ENCODE results near the gene KLK6. TPM values are rescaled to one million over a fixed set of nuclear protein-coding genes. Genes with fewer than 3 reads are reported as not detected.

The KLK6 gene
- total and polyA plus RNA-seq, 8 donors: 0.15 to 0.47 (median 0.29) TPM; not detected in 2

DNA sequence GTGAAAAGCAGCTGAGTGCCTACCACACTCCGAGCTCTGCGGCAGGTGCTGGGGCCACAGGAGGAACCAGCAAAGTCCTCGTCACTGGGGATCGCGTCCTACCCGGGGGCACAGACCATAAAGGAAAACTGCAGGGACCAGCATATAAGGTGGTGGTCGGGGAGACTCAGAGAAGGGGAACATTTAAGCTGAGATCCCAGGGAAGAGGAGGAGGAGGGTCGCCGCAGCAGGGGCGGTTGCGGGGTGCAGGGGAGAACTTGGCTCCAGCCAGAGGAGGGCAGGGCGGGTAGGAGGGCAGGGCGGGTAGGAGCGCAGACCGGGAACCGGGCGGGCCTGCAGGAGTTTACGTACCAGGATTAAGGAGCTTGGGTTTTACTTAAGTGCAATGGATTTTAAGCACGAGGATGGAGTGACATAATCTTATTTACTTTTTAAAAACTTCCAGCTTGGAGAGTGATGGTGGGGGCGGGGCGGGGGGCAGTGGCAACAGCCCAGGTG, 57.2 kb downstream of the KLK6 start:
- intact Hi-C loops (cut with DNase I): no loop called here
- no peak for DNase-seq
- Histone ChIP-seq H3K27ac (no peak overlapping the region), H3K4me3 (no peak overlapping the region), H3K4me1 (no peaks in the 10 kb centered on the region), H3K9me3 (no peaks in the 10 kb centered on the region), H3K27me3 (peaks cover 31 to 91% of the 10 kb centered on the region in 2 donors), H3K36me3 (no peaks in the 10 kb centered on the region)
- no peak for ATAC-seq
- TF ChIP-seq, protein P1, sequence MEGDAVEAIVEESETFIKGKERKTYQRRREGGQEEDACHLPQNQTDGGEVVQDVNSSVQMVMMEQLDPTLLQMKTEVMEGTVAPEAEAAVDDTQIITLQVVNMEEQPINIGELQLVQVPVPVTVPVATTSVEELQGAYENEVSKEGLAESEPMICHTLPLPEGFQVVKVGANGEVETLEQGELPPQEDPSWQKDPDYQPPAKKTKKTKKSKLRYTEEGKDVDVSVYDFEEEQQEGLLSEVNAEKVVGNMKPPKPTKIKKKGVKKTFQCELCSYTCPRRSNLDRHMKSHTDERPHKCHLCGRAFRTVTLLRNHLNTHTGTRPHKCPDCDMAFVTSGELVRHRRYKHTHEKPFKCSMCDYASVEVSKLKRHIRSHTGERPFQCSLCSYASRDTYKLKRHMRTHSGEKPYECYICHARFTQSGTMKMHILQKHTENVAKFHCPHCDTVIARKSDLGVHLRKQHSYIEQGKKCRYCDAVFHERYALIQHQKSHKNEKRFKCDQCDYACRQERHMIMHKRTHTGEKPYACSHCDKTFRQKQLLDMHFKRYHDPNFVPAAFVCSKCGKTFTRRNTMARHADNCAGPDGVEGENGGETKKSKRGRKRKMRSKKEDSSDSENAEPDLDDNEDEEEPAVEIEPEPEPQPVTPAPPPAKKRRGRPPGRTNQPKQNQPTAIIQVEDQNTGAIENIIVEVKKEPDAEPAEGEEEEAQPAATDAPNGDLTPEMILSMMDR (IDR thresholded peaks at IDR 0.05): no peak

DNA sequence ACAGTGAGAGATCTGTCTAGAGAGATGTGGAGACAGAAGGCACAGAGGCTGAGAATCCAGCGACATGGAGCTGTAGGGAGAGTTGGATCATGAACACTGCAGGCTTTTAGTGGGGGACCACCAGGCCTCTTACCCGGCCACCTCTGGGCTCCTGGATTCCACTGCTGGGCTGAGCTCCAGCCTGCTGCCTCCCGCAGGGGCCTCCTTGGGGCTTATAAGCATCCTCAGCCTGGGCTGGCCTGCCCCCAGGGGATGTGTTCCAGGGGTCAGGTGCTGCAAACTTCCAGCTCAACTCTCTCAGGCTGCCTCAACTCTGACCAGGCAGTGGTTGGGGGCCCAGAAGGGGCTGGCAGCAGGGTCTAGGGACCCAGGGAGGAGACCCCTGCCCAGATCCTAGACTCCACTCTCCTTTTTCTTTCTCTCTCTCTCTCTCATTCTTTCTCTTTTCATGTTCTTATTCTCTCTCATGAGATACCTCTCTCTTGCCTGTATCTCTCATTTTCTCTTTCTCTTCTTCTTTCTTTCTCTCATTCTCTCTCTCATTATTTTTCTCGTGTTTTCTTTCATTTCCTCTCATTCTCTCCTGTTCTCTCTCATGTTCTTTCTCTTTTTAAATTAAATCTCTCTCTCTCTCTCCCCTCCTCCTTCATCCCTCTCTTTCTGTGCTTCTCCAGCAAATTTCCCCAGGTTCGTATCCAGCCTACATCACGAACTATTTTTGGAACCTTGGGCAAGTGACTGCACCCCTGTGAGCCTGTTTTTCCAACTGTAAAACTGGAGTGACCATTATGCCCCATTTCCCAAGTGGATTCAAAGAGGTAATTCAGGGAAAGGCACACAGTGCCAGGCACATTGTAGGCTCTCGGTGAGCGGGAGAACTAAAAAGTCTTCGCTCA, 57.9 kb downstream of the KLK6 start, which contains the start of gene KLK4:
Gene KLK4 (minus strand): TSS at position 190 of the 896 bp plus-strand sequence. CDS start 657 bp downstream, outside the sequence.
- peaks cover 31 to 90% of the 10 kb centered on the region in 2 donors for H3K27me3 ChIP-seq
- DNase-seq (no peak), ATAC-seq (no peak)
- H3K9me3 ChIP-seq: no peaks in the 10 kb centered on the region
- H3K4me1 ChIP-seq: no peaks in the 10 kb centered on the region
- no peak within 1 kb of the TSS for H3K27ac ChIP-seq
- H3K36me3 ChIP-seq: no peaks in the 10 kb centered on the region
- intact Hi-C loops (cut with DNase I): no loop called here
- no peak within 1 kb of the TSS for H3K4me3 ChIP-seq
- TF ChIP-seq, protein P1 (IDR thresholded peaks at IDR 0.05): no peak

DNA sequence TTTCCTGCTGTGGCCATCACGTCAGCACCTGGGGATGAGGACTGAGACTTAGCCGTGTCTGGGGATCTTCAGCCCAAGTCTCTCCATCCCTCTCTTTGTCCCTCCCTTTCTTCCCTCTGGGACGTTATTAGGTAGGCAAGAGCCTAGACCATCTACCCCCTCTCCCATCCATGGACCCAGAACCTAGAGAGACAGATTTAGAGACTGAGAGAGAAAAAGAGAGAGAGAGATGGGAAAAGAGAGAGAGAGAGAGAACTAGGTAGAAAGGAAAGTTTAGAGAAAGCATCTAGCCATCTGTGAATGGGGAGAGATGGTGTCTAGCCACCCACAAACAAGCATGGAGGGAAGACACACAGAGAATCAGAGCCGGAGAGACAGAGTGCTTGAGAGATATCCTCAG, 58.7 kb downstream of the KLK6 start:
- intact Hi-C loops (cut with DNase I): no loop called here
- TF ChIP-seq, protein P1 (IDR thresholded peaks at IDR 0.05): no peak
- no peak for ATAC-seq

DNA sequence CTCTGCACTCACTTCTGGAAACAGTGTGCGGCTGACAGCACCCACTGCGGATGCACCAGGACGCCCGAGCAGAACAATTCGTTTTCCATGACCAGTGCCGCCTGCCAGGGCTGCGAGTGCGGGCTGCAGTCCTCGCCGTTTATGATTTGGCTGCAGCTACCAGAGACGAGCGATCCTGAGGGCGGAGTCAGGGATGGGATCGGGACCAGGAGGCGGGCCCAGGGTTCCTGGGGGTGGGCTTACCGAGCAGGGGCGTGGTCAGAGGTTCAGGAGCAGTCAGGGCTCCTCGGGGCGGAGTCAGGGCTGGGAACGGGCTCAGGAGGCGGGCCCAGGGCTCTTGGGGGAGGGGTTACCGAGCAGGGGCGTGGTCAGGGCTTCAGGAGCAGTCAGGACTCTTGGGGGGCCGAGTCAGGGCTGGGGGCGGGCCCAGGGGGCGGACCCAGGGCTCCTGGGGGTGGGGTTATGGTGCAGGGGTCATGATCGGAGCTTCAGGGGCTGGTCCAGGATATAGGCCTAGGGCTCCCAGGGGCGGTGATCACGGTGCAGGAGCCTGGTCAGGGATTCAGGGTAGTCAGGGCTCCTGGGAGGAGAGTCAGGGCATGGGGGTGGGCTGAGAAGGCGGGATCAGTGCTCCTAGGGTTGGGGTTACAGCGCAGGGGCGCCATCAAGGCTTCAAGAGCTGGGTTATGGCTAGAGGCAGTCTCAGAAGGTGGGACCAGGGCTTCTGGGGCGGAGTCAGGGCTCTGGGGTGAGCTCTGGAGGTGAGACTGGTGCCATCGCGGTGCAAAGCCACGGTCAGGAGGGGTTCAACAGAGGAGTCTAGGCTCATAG, 59.9 kb downstream of the KLK6 start:
- Histone ChIP-seq H3K9me3 (no peaks in the 10 kb centered on the region), H3K4me1 (no peaks in the 10 kb centered on the region), H3K27me3 (peaks cover 31 to 86% of the 10 kb centered on the region in 2 donors), H3K27ac (no peak overlapping the region), H3K4me3 (no peak overlapping the region), H3K36me3 (no peaks in the 10 kb centered on the region)
- no peak for DNase-seq
- intact Hi-C loops (cut with DNase I): no loop called here
- TF ChIP-seq, protein P1 (IDR thresholded peaks at IDR 0.05): no peak
- ATAC-seq: peak; percentile 45

More for the DNA sequence above, 58.7 kb downstream of the KLK6 start:
- Histone ChIP-seq H3K4me3 (no peak overlapping the region), H3K27me3 (peaks cover 31 to 89% of the 10 kb centered on the region in 2 donors), H3K36me3 (no peaks in the 10 kb centered on the region), H3K9me3 (no peaks in the 10 kb centered on the region), H3K4me1 (no peaks in the 10 kb centered on the region), H3K27ac (no peak overlapping the region)
- DNase-seq: no peak

Other genes starting within 250 kb of the KLK6 start
- gene SHANK1, start 249.8 kb downstream of the KLK6 start, total RNA-seq: 1 to 10 TPM in 1 of 2 donors, under 1 TPM in 1; 0.21 to 1.4 TPM
- gene SHANK1, start 249.8 kb downstream of the KLK6 start, polyA plus RNA-seq (ENCODE audit: insufficient read length in 6 of 6): 1 to 10 TPM; 4.2 to 7.5 (median 5.6) TPM
- gene CLEC11A, start 246.2 kb downstream of the KLK6 start, total RNA-seq: 10 to 100 TPM; 13.7 to 49.1 TPM
- 10 to 100 TPM; 37.7 to 44.7 (median 40.3) TPM for gene CLEC11A, start 246.2 kb downstream of the KLK6 start, polyA plus RNA-seq (ENCODE audit: insufficient read length in 6 of 6)
- gene GPR32, start 199.1 kb downstream of the KLK6 start, total RNA-seq: not detected
- gene GPR32, start 199.1 kb downstream of the KLK6 start, polyA plus RNA-seq (ENCODE audit: insufficient read length in 6 of 6): not detected
- not detected for gene ACP4, start 179.2 kb downstream of the KLK6 start, total RNA-seq
- gene ACP4, start 179.2 kb downstream of the KLK6 start, polyA plus RNA-seq (ENCODE audit: insufficient read length in 6 of 6): under 1 TPM in 4 of 6 donors, not detected in 2; 0.12 to 0.42 (median 0.16) TPM
- under 1 TPM; 0.41 to 0.76 TPM for gene KLK1, start 145.8 kb downstream of the KLK6 start, total RNA-seq
- under 1 TPM; 0.29 to 0.75 (median 0.60) TPM for gene KLK1, start 145.8 kb downstream of the KLK6 start, polyA plus RNA-seq (ENCODE audit: insufficient read length in 6 of 6)
- gene KLK15, start 136.0 kb downstream of the KLK6 start, total RNA-seq: not detected
- gene KLK15, start 136.0 kb downstream of the KLK6 start, polyA plus RNA-seq (ENCODE audit: insufficient read length in 6 of 6): not detected
- not detected for gene KLK3, start 114.7 kb downstream of the KLK6 start, total RNA-seq
- gene KLK3, start 114.7 kb downstream of the KLK6 start, polyA plus RNA-seq (ENCODE audit: insufficient read length in 6 of 6): not detected
- gene KLK2, start 96.2 kb downstream of the KLK6 start, total RNA-seq: not detected
- not detected for gene KLK2, start 96.2 kb downstream of the KLK6 start, polyA plus RNA-seq (ENCODE audit: insufficient read length in 6 of 6)
- gene KLK4, start 58.2 kb downstream of the KLK6 start, total RNA-seq: not detected
- gene KLK4, start 58.2 kb downstream of the KLK6 start, polyA plus RNA-seq (ENCODE audit: insufficient read length in 6 of 6): not detected
- gene KLK5, start 16.6 kb downstream of the KLK6 start, total RNA-seq: under 1 TPM in 1 of 2 donors, not detected in 1; 0.52 TPM
- under 1 TPM; 0.21 to 0.99 (median 0.40) TPM for gene KLK5, start 16.6 kb downstream of the KLK6 start, polyA plus RNA-seq (ENCODE audit: insufficient read length in 6 of 6)
- under 1 TPM in 1 of 2 donors, not detected in 1; 0.55 TPM for gene KLK7, start 14.3 kb upstream of the KLK6 start, total RNA-seq
- gene KLK7, start 14.3 kb upstream of the KLK6 start, polyA plus RNA-seq (ENCODE audit: insufficient read length in 6 of 6): under 1 TPM in 3 of 6 donors, not detected in 3; 0.08 to 0.09 (median 0.08) TPM
- not detected for gene KLK8, start 32.0 kb upstream of the KLK6 start, total RNA-seq
- under 1 TPM in 1 of 6 donors, not detected in 5; 0.24 TPM for gene KLK8, start 32.0 kb upstream of the KLK6 start, polyA plus RNA-seq (ENCODE audit: insufficient read length in 6 of 6)
- 1 to 10 TPM; 1.3 to 3.4 TPM for gene KLK10, start 50.1 kb upstream of the KLK6 start, total RNA-seq
- 1 to 10 TPM in 2 of 6 donors, under 1 TPM in 4; 0.35 to 2.1 (median 0.68) TPM for gene KLK10, start 50.1 kb upstream of the KLK6 start, polyA plus RNA-seq (ENCODE audit: insufficient read length in 6 of 6)
- gene KLK11, start 57.0 kb upstream of the KLK6 start, total RNA-seq: 1 to 10 TPM; 3.6 to 7.2 TPM
- 1 to 10 TPM; 1.6 to 5.3 (median 3.2) TPM for gene KLK11, start 57.0 kb upstream of the KLK6 start, polyA plus RNA-seq (ENCODE audit: insufficient read length in 6 of 6)
- under 1 TPM in 1 of 2 donors, not detected in 1; 0.39 TPM for gene KLK12, start 65.4 kb upstream of the KLK6 start, total RNA-seq
- gene KLK12, start 65.4 kb upstream of the KLK6 start, polyA plus RNA-seq (ENCODE audit: insufficient read length in 6 of 6): 1 to 10 TPM in 2 of 6 donors, under 1 TPM in 4; 0.31 to 1.3 (median 0.65) TPM
- 1 to 10 TPM in 1 of 2 donors, under 1 TPM in 1; 0.38 to 1.8 TPM for gene KLK13, start 95.5 kb upstream of the KLK6 start, total RNA-seq
- gene KLK13, start 95.5 kb upstream of the KLK6 start, polyA plus RNA-seq (ENCODE audit: insufficient read length in 6 of 6): under 1 TPM; 0.16 to 0.56 (median 0.22) TPM
- under 1 TPM; 0.26 to 0.37 TPM for gene KLK14, start 113.3 kb upstream of the KLK6 start, total RNA-seq
- gene KLK14, start 113.3 kb upstream of the KLK6 start, polyA plus RNA-seq (ENCODE audit: insufficient read length in 6 of 6): under 1 TPM in 4 of 6 donors, not detected in 2; 0.17 to 0.45 (median 0.23) TPM
- gene CTU1, start 138.8 kb upstream of the KLK6 start, total RNA-seq: 1 to 10 TPM; 7.4 to 9.9 TPM
- 1 to 10 TPM; 1.6 to 3.7 (median 2.3) TPM for gene CTU1, start 138.8 kb upstream of the KLK6 start, polyA plus RNA-seq (ENCODE audit: insufficient read length in 6 of 6)
- 10 to 100 TPM in 1 of 2 donors, 1 to 10 TPM in 1; 8.0 to 46.5 TPM for gene SIGLEC9, start 155.3 kb upstream of the KLK6 start, total RNA-seq
- gene SIGLEC9, start 155.3 kb upstream of the KLK6 start, polyA plus RNA-seq (ENCODE audit: insufficient read length in 6 of 6): 1 to 10 TPM in 3 of 6 donors, under 1 TPM in 3; 0.63 to 1.7 (median 1.1) TPM
- 10 to 100 TPM in 1 of 2 donors, 1 to 10 TPM in 1; 7.3 to 10.4 TPM for gene SIGLEC7, start 172.7 kb upstream of the KLK6 start, total RNA-seq
- gene SIGLEC7, start 172.7 kb upstream of the KLK6 start, polyA plus RNA-seq (ENCODE audit: insufficient read length in 6 of 6): under 1 TPM; 0.63 to 0.91 (median 0.76) TPM